ENCODE data around the gene HOXC5.

The HOXC5 gene

DNA sequence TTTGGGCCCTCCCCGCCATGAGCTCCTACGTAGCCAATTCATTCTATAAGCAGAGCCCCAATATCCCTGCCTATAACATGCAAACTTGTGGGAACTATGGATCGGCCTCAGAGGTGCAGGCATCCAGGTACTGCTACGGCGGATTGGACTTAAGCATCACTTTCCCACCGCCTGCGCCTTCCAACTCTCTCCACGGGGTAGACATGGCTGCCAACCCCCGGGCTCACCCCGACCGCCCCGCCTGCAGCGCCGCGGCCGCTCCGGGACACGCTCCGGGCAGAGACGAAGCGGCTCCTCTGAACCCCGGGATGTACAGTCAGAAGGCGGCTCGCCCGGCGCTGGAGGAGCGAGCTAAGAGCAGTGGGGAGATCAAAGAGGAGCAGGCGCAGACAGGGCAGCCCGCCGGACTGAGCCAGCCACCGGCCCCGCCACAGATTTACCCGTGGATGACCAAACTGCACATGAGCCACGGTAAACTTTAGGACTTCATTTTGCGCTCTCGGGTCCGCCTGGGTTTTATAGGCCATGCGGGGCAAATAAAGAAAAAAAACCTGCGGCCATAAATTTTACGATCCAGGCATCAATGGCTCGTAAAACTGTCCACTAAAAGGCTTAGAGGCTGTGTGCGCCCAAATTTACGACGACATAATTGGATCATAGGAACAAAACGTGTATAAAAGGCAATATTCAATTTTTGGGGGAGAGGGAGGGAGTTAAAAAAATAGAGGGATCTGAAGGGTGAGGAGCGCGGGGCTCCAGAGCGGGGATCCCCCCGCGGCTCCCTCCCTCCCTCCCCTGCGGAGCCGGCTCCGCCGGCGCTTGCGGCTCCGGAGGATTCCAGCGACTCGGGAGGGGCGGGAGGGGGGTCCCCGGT is 493 bp downstream of the HOXC5 start:
- no peak for TF ChIP-seq FOXP2 (optimal IDR thresholded peaks at IDR 0.05; ENCODE audit: borderline replicate concordance, extremely low read depth, extremely low read length, insufficient read depth)
- no peak for TF ChIP-seq POLR2AphosphoS5 (IDR thresholded peaks at IDR 0.05; ENCODE audit: low read depth, low read length)
- TF ChIP-seq SIN3A (IDR thresholded peaks at IDR 0.05; ENCODE audit: borderline replicate concordance, insufficient read depth, low read length) = no peak
- no peak for TF ChIP-seq TAF1 (IDR thresholded peaks at IDR 0.05; ENCODE audit: borderline replicate concordance, insufficient read depth, low read length)
- TF ChIP-seq, protein P1, sequence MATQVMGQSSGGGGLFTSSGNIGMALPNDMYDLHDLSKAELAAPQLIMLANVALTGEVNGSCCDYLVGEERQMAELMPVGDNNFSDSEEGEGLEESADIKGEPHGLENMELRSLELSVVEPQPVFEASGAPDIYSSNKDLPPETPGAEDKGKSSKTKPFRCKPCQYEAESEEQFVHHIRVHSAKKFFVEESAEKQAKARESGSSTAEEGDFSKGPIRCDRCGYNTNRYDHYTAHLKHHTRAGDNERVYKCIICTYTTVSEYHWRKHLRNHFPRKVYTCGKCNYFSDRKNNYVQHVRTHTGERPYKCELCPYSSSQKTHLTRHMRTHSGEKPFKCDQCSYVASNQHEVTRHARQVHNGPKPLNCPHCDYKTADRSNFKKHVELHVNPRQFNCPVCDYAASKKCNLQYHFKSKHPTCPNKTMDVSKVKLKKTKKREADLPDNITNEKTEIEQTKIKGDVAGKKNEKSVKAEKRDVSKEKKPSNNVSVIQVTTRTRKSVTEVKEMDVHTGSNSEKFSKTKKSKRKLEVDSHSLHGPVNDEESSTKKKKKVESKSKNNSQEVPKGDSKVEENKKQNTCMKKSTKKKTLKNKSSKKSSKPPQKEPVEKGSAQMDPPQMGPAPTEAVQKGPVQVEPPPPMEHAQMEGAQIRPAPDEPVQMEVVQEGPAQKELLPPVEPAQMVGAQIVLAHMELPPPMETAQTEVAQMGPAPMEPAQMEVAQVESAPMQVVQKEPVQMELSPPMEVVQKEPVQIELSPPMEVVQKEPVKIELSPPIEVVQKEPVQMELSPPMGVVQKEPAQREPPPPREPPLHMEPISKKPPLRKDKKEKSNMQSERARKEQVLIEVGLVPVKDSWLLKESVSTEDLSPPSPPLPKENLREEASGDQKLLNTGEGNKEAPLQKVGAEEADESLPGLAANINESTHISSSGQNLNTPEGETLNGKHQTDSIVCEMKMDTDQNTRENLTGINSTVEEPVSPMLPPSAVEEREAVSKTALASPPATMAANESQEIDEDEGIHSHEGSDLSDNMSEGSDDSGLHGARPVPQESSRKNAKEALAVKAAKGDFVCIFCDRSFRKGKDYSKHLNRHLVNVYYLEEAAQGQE (IDR thresholded peaks at IDR 0.05; ENCODE audit: insufficient read depth in 1 of 2, low read depth in 2 of 2, low read length in 2 of 2) = no peak

DNA sequence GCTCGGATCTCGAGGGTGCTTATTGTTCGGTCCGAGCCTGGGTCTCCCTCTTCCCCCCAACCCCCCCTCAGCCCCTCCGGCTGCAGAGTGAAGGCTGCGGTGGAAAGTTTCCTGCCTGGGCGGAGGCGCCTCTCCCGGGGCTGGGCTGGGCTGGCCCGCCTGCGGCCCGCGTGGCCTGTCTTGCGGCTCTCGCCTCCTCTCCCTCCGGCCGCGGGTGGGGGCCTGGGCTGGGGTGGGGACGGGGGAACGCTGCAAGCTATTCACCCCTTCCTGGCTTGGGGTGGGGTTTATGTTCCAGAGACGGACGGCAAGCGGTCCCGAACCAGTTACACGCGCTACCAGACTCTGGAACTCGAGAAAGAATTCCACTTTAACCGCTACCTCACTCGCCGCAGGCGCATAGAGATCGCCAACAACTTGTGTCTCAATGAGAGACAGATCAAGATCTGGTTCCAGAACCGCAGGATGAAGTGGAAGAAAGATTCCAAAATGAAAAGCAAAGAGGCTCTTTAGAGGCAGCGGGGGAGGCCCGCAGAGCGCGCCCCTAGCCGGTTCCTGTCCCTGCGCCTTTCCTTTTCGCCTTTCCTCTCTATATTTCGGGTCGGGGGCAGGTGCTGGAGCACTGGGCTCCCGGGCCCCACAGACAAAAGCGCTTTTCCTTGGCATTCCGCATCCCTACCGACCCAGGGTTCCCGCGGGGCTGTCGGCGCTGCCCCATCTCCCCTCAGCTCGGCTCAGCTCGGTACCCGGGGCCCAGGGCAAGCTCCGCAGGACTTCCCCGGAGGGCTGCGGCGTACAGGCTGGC is 1.3 kb downstream of the HOXC5 start:
- no peak for TF ChIP-seq TAF1 (IDR thresholded peaks at IDR 0.05; ENCODE audit: borderline replicate concordance, insufficient read depth, low read length)
- no peak for TF ChIP-seq FOXP2 (optimal IDR thresholded peaks at IDR 0.05; ENCODE audit: borderline replicate concordance, extremely low read depth, extremely low read length, insufficient read depth)
- TF ChIP-seq, protein P1 (IDR thresholded peaks at IDR 0.05; ENCODE audit: insufficient read depth in 1 of 2, low read depth in 2 of 2, low read length in 2 of 2) = no peak
- TF ChIP-seq POLR2AphosphoS5 (IDR thresholded peaks at IDR 0.05; ENCODE audit: low read depth, low read length) = no peak
- no peak for TF ChIP-seq SIN3A (IDR thresholded peaks at IDR 0.05; ENCODE audit: borderline replicate concordance, insufficient read depth, low read length)

DNA sequence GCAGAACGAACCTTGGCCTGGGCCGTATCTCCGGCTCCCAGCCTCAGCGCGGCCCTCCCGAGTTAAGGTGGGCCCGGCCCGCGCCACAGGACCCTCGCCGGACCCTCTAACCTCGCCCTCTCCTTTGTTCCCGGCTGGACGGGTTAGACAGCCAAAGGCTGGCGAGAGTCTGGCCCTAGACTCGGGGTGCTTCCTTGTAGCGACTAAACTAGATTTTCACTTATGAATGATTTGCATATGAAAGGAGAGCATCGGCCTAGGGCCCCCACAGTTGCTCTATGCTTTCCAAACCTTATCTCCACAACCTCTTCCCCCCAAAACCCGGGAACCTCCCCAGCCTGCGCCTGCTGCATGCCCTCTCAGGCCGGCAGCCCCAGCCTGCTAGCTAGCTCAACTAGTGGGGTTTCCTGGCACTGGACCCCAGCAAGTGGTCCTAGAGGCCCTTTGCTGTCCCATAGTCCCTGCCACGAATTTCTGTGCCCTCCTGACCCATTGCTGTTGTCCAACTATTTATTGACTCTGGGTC is 2.0 kb downstream of the HOXC5 start:
- TF ChIP-seq TAF1 (IDR thresholded peaks at IDR 0.05; ENCODE audit: borderline replicate concordance, insufficient read depth, low read length) (no peak), SIN3A (IDR thresholded peaks at IDR 0.05; ENCODE audit: borderline replicate concordance, insufficient read depth, low read length) (no peak), FOXP2 (optimal IDR thresholded peaks at IDR 0.05; ENCODE audit: borderline replicate concordance, extremely low read depth, extremely low read length, insufficient read depth) (no peak), POLR2AphosphoS5 (IDR thresholded peaks at IDR 0.05; ENCODE audit: low read depth, low read length) (no peak)
- TF ChIP-seq, protein P1 (IDR thresholded peaks at IDR 0.05; ENCODE audit: insufficient read depth in 1 of 2, low read depth in 2 of 2, low read length in 2 of 2) = no peak

DNA sequence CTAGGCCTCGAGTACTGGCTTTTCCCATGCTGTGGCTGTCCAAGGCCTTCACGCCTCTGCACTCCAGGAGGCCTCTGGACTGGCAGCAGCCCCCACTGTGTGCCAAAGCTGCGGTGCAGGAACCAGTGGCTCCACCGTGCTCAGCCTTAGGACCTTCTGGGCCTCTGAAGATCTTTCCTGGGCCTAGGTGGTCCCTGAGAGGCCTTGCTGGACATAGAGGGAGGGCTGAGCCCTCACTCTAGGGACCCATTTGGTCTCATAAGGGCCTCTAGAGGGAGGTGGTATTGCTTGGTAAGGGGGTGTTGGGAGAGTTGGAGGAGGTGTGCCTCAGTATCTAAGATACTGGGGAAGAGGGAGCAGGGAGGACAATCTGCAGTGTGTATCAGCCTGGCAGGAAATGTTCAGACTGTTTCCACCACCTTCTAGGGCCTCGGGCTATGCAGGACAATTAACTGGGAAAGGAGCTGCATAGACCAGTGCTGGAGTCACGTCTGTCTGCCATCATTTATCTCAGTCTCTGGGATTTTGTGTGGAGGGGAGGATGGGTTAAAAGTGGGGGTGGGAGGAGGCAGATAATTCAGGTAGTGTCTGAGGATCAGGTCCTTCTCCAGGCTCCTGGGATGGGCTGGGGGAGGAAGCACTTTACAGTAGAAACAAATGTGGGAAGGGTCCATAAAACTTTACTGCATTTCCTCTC is 2.9 kb downstream of the HOXC5 start:
- TF ChIP-seq FOXP2 (optimal IDR thresholded peaks at IDR 0.05; ENCODE audit: borderline replicate concordance, extremely low read depth, extremely low read length, insufficient read depth) (no peak), TAF1 (IDR thresholded peaks at IDR 0.05; ENCODE audit: borderline replicate concordance, insufficient read depth, low read length) (no peak)
